Mesothelial cell of epicardium (in vitro differentiated cells): ENCODE results near the gene RASSF7. TPM values are rescaled to one million over a fixed set of nuclear protein-coding genes. Genes with fewer than 3 reads are reported as not detected.

ENCODE experiments used
- DNase-seq, 2 experiments: peaks; one replicate each; pipeline ENCODE4 v3.0.0; 2021; ENCODE audit warnings: low spot score in 2 of 2; ENCODE audit not compliant: unreplicated experiment in 2 of 2
- H3K27ac Mint-ChIP-seq: 2 replicates; pipeline ENCODE4 v1.8.0; 2021; ENCODE audit warnings: mixed read lengths
- H3K27me3 Mint-ChIP-seq: 2 replicates; pipeline ENCODE4 v1.8.0; 2021; ENCODE audit warnings: low read depth, mixed read lengths
- H3K36me3 Mint-ChIP-seq: 2 replicates; pipeline ENCODE4 v1.8.0; 2021; ENCODE audit warnings: mixed read lengths
- H3K4me1 Mint-ChIP-seq: 2 replicates; pipeline ENCODE4 v1.8.0; 2021; ENCODE audit warnings: mixed read lengths
- H3K4me3 Mint-ChIP-seq: 2 replicates; pipeline ENCODE4 v1.8.0; 2021; ENCODE audit warnings: mild to moderate bottlenecking, moderate library complexity, mixed read lengths
- H3K9me3 Mint-ChIP-seq: 2 replicates; pipeline ENCODE4 v1.8.0; 2021; ENCODE audit warnings: mixed read lengths
- total RNA-seq: library from RNA; stranded (reverse); gene quantifications from 3 replicates; pipeline ENCODE4 v1.2.1, GENCODE V29; 2021
- TF ChIP-seq, protein P1 (sequence below): fragments of 200-600 bp; sonication (generic); IDR thresholded peaks from one replicate; pipeline ENCODE4 v1.5.0; 2021; ENCODE audit warnings: antibody characterized with exemption; ENCODE audit not compliant: unreplicated experiment

Gene RASSF7
- total RNA-seq, 1 donor from 2014 or later, result 32.3 TPM

DNA sequence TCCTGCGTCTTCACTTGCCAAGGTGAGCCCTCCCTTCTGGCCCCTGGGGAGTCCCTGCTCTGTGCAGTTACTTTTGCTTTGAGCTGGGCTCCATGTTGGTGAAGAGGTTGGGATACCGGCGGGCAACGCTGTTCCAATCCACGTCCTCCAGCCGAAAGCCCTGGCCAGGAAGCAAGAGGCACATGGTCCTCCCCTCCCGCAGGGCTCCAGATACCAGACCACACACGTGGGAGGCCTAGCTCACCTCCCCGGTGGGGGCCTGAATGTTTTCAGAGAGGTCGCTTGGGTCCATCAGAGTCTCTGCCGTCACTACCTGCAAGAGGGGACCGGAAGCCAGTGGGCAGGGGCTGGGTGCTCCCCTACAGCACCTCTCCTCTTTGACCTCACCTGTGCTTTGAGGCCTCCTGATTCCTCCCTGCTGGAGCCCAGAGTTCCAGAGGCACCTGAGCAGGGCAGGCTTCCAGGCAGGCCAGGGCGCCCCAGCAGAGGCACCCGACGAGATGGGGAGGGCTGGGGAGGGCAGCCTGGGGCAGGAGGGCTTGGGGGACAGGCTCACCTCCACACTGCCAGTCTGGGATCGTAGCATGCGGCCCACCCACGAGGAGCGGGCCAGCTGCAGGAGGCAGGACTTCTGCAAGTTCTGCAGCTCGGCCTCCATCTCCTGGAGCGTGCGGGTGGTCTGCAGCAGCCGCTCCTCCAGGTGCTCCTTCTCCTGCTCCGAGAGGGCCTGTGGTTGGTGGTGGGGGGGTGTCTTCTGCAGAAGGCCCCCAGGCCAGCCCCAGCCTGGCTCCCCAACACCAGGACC lies 3.2 kb upstream of the RASSF7 start:
- Mint-ChIP-seq H3K36me3 (no peaks in the 10 kb centered on the region), H3K4me3 (no peak overlapping the region), H3K27me3 (peaks cover 48% of the 10 kb centered on the region), H3K27ac (no peak overlapping the region), H3K4me1 (peaks cover 13% of the 10 kb centered on the region), H3K9me3 (no peaks in the 10 kb centered on the region)
- TF ChIP-seq, protein P1, sequence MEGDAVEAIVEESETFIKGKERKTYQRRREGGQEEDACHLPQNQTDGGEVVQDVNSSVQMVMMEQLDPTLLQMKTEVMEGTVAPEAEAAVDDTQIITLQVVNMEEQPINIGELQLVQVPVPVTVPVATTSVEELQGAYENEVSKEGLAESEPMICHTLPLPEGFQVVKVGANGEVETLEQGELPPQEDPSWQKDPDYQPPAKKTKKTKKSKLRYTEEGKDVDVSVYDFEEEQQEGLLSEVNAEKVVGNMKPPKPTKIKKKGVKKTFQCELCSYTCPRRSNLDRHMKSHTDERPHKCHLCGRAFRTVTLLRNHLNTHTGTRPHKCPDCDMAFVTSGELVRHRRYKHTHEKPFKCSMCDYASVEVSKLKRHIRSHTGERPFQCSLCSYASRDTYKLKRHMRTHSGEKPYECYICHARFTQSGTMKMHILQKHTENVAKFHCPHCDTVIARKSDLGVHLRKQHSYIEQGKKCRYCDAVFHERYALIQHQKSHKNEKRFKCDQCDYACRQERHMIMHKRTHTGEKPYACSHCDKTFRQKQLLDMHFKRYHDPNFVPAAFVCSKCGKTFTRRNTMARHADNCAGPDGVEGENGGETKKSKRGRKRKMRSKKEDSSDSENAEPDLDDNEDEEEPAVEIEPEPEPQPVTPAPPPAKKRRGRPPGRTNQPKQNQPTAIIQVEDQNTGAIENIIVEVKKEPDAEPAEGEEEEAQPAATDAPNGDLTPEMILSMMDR, result no peak
- DNase-seq, result no peak

DNA sequence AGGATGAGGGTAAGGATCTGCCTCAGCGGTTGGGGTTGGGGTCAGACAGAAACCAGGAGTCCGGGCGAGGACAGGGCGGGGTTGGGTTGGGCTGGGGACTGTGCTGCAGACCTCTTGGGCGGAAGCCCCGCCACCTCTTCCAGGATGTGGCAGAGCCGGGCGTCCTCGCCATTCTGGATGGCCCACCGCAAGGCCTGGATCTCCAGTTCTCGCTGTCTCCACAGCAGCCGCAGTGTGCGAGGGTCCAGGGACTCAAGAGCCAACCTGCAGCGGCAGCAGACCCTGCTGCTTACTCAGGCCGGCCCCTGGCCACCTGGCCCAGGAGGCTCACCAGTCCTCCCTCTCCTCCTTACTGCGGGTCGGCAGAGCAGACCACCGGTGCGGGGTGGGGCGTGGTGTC lies 2.3 kb upstream of the RASSF7 start:
- H3K27ac Mint-ChIP-seq, result no peak overlapping the region
- H3K27me3 Mint-ChIP-seq, result peaks cover 42% of the 10 kb centered on the region
- DNase-seq, result no peak
- TF ChIP-seq, protein P1, result no peak
- H3K9me3 Mint-ChIP-seq, result no peaks in the 10 kb centered on the region
- peaks cover 15% of the 10 kb centered on the region for H3K4me1 Mint-ChIP-seq
- no peaks in the 10 kb centered on the region for H3K36me3 Mint-ChIP-seq
- no peak overlapping the region for H3K4me3 Mint-ChIP-seq

DNA sequence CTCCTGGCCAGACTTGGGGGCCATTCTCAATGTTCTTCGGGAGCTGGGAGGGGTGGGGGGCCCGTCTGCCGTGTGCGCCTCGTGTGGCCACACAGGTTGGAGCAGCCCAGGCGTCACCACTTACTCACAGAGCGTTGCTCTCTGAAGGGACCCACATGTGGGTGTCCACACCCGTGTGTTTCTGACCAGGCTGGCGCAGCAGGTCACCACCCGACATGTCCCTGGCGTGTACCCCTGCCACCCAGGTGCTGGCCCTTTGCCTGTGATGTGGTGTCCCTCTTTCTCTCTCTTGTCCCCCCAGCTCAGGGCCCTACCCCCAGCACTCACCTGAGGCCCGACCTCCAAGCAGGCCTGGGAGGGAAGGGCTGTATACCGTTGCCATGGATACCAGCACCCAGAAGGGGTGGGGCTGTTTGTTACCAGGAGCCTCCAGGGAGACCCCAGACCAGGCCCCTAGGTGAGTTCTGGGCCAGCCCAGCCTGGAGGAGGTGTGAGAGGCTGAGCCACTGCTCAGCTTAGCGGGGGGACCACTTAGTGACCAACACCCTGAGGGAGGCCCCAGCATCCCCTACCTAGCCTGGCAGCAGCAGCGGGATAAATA lies 1.6 kb upstream of the RASSF7 start:
- no peak for DNase-seq
- Mint-ChIP-seq H3K27ac (no peak overlapping the region), H3K9me3 (no peaks in the 10 kb centered on the region), H3K4me1 (peaks cover 20% of the 10 kb centered on the region), H3K4me3 (no peak overlapping the region), H3K36me3 (no peaks in the 10 kb centered on the region), H3K27me3 (peaks cover 41% of the 10 kb centered on the region)
- TF ChIP-seq, protein P1, result no peak

DNA sequence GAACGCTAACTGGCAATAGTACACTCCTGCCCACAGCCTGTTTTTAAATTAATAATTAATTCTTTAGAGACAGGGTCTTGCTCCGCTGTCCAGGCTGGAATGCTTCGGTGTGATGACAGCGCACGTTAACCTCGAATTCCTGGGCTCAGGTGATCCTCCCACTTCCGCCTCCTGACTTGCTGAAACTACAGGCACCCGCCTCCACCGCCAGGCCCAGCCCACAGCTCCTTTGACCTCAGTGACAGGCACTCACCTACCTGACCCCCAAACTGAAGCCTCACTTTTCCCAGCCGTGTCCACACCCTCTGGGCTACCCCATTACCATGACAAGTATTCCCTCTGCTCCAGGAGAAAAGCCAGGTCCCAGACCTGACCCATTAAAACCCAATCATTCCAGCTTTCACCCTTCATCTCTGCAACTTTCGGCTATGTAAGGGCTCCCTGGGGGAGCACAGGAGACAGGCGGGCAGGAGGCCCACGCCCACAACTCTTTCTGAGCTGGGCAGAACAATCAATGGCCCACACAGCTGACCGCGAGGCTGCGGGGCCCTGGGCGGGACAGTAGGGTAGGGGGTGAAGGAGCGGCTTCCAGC lies 962 bp upstream of the RASSF7 start:
- TF ChIP-seq, protein P1, result no peak
- Mint-ChIP-seq H3K9me3 (no peaks in the 10 kb centered on the region), H3K4me3 (peak overlapping the region; percentile 69), H3K4me1 (peaks cover 24% of the 10 kb centered on the region), H3K27me3 (peaks cover 37% of the 10 kb centered on the region), H3K36me3 (no peaks in the 10 kb centered on the region), H3K27ac (peak overlapping the region; percentile 66)
- no peak for DNase-seq

DNA sequence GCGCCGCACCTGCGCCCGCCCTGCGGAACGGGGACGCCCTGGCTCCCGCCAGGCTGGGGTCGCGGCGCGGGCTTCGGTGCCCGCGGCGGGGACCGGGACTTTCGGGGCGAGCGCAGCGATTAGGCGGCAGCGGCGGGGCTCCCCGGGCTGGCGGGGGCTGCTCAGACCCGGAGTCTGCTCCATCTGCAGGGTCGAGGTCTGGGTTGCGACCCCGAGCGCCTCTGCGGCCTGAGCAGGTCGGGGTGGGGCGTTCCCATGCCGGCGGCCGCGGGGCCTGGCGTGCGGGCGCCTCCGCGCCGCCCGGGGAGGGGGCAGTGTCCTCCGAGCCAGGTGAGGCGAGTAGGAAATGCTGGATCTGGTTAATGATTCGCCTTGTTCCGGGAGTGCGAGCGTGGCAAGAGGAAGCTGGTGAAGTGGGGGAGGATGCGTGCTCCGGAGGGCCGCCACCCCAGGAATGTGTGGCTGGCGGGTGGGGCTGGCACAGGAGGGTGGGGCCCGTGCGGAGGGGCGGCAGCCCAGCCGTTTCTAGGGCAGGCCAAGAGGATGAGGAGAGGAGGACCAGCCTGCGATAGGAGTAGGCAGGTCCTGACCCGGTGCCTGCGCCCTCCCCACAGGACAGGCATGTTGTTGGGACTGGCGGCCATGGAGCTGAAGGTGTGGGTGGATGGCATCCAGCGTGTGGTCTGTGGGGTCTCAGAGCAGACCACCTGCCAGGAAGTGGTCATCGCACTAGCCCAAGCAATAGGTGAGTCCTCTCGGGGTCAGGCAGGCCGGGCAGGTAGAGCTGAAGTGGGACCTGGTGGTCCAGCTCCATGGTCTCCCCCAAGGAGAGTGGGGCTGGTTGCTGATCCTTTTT lies 606 bp downstream of the RASSF7 start:
- no peaks in the 10 kb centered on the region for H3K9me3 Mint-ChIP-seq
- no peaks in the 10 kb centered on the region for H3K36me3 Mint-ChIP-seq
- H3K4me1 Mint-ChIP-seq, result peaks cover 28% of the 10 kb centered on the region
- no peak for DNase-seq
- peaks cover 32% of the 10 kb centered on the region for H3K27me3 Mint-ChIP-seq
- TF ChIP-seq, protein P1, result no peak
- peak overlapping the region; percentile 91 for H3K27ac Mint-ChIP-seq
- peak overlapping the region; percentile 85 for H3K4me3 Mint-ChIP-seq
